AG09319 (cell line): ENCODE results near the gene TMEM11.

Experiments used
- DNase-seq: peaks from one replicate; pipeline ENCODE4 v3.0.0-alpha.2; 2010; ENCODE audit warnings: low read depth; ENCODE audit errors: extremely low read depth
- TF ChIP-seq, protein P1 (sequence below): IDR thresholded peaks from 2 replicates; pipeline ENCODE4 v1.5.1; 2011; ENCODE audit warnings: low read depth, mild to moderate bottlenecking, inconsistent platforms, low read length, moderate library complexity

The TMEM11 gene

GRCh38 chr17:21247552-21248258, 33.7 kb upstream of the TMEM11 start:
- no peak for DNase-seq
- TF ChIP-seq, protein P1, sequence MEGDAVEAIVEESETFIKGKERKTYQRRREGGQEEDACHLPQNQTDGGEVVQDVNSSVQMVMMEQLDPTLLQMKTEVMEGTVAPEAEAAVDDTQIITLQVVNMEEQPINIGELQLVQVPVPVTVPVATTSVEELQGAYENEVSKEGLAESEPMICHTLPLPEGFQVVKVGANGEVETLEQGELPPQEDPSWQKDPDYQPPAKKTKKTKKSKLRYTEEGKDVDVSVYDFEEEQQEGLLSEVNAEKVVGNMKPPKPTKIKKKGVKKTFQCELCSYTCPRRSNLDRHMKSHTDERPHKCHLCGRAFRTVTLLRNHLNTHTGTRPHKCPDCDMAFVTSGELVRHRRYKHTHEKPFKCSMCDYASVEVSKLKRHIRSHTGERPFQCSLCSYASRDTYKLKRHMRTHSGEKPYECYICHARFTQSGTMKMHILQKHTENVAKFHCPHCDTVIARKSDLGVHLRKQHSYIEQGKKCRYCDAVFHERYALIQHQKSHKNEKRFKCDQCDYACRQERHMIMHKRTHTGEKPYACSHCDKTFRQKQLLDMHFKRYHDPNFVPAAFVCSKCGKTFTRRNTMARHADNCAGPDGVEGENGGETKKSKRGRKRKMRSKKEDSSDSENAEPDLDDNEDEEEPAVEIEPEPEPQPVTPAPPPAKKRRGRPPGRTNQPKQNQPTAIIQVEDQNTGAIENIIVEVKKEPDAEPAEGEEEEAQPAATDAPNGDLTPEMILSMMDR, result no peak

- TF ChIP-seq, protein P1, result no peak
- DNase-seq, result no peak
Measured at GRCh38 chr17:21246698-21247097, 32.7 kb upstream of the TMEM11 start.

GRCh38 chr17:21245639-21246084, 31.7 kb upstream of the TMEM11 start:
- DNase-seq, result no peak
- TF ChIP-seq, protein P1, result no peak

GRCh38 chr17:21243516-21244303, 29.7 kb upstream of the TMEM11 start:
- DNase-seq, result no peak
- TF ChIP-seq, protein P1, result no peak

DNA sequence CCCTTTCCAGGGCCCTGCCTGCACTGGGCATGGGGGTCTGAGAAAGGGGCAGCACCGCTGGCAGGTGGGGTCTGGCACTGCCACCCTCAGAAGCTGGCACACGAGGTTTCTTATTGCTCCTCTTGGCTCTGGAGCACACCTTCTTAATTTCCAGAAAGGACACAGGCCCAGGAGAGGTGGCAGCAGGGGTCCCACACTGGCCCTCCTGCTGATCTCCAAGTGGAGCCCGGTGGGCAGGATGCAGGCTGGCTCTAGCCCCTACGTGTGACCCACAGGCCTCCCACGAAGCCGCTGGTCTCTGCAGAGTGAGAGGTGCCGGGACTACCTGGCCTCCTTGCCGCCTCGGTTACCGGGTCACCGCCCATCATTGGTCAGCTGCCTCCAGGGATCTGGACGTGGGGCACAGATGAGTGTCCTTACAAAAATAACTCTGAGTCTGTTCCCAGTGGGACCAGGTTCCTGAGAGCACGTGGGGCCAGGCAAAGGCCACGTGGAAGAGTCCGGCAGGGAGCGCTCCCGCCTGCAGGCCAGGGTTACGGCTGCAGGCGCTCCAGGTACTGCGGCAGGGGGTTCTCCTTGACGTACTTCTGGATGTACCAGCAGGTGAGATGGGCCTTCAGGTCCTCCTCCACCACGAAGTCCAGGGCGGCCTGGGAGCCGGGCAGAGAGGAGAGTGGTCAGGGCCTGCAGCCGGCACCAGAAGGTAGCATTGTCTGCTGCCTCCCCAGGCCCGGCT, 29.0 kb upstream of the TMEM11 start:
- DNase-seq, result no peak
- TF ChIP-seq, protein P1, result no peak

- no peak for DNase-seq
- TF ChIP-seq, protein P1, result no peak
Measured at GRCh38 chr17:21242026-21242697, 28.2 kb upstream of the TMEM11 start.
